ENCODE results near the gene TOMM6.
"Not testable (repeated sequence)": the region's sequence is repeated elsewhere in the genome, so short reads cannot be mapped to it uniquely, and the experiment has no call there.

TOMM6 gene

DNA sequence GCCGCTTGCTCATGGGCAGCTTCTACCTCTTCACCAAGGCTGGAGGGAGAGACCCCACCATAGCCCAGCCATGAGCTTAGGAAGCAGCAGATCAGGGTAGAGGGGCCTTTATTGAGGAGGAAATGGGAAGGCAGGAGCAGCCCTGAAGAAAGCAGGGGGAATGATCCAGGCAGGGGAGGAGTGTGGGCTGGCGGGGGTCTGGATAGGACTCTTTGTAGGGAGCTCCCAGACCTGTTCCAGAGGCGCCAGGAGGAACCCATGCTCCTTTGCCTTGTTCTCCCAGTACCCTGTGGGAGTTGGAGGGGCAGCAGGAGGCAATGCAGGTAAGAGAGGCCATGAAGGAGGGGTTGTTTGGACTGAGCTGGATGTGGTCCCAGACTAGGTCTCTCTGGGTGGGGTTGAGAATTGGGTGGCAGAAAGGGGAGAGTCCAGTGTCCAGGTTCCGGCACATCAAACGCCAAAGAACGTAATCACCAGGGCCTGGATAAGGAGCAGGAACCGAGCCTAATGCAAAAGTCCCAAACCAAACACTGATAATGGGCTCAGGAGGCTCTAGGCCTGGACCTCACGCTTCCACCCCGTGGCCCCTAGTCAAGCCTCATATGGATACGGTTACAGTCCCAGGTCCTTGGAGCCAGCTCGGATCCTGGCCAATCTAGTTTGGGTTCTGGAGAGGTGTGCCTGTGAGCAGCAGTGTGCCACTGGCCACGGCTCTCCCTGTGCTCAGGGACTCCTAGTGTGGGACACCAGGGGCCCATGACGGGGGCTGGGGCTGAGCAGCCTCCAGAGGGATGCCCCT is 28.2 kb upstream of the TOMM6 start:
- TF ChIP-seq POLR2AphosphoS5 (IDR thresholded peaks at IDR 0.05; ENCODE audit: low read depth, low read length) (no peak), TAF1 (IDR thresholded peaks at IDR 0.05; ENCODE audit: low read depth, low read length) (no peak), SPI1 (IDR thresholded peaks at IDR 0.05; ENCODE audit: low read depth, low read length) (no peak), POLR2A (IDR thresholded peaks at IDR 0.05; ENCODE audit: low read depth, low read length) (no peak), PAX5 (IDR thresholded peaks at IDR 0.05; ENCODE audit: insufficient read depth, low read length, severe bottlenecking) (no peak), POU2F2 (IDR thresholded peaks at IDR 0.05; ENCODE audit: low read depth, low read length) (no peak)
- DNase-seq (ENCODE audit: insufficient read length, low spot score) (no peak), FAIRE-seq (no peak)

DNA sequence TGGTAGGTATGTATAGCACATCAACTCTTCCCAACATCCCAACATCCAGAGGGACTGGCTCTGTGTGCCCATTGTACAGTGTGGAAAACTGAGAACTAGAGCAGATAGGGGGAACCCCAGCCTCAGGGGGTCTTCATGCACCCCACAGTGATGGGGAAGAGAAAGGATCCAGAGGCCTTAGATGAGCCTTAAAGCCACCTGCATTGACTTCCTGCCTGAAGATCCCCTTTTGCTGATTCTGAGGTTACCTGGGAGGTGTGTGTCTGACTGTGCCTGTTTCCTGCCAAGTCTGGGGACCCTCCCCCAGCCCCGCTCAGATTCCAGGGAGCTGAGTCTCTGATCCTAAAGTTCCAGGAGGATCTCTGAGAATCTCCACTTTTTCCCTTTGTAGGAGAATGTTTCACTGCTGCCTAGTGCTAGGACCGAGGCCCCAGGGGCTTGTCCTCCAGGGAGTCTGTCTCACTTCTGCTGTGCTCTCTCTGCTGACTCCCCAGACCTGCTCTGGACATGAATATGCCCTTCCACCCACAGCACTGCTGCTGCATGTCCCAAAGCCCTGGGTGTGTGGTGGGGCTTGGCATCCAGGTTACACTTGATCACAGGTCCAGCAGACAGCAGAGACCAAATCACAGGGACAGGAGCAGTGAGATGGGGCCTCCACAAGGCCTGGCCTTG is 27.5 kb upstream of the TOMM6 start:
- DNase-seq (ENCODE audit: insufficient read length, low spot score) (no peak), FAIRE-seq (no peak)
- TF ChIP-seq SPI1 (IDR thresholded peaks at IDR 0.05; ENCODE audit: low read depth, low read length) (no peak), POU2F2 (IDR thresholded peaks at IDR 0.05; ENCODE audit: low read depth, low read length) (no peak), POLR2A (IDR thresholded peaks at IDR 0.05; ENCODE audit: low read depth, low read length) (no peak), POLR2AphosphoS5 (IDR thresholded peaks at IDR 0.05; ENCODE audit: low read depth, low read length) (no peak), PAX5 (IDR thresholded peaks at IDR 0.05; ENCODE audit: insufficient read depth, low read length, severe bottlenecking) (no peak), TAF1 (IDR thresholded peaks at IDR 0.05; ENCODE audit: low read depth, low read length) (no peak)

DNA sequence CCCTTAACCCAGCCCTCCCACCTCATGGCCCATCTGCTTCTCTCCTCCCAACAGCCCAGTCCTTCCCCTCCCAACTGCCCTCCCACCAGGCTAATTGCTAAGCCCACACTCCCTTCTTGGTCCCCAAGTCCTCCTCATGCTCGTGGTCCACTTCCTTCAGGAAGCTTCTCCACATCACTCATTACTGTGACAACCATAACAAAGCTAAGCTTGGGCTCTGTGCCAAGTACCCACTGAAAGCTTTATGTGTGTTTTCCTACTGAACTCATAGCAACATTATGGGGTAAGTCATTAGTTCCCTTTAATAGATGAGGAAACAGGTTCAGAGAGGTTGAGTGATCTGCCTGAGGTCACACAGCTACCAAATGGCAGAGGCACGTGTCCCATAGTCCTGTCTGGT is 24.0 kb upstream of the TOMM6 start:
- no peak for FAIRE-seq
- no peak for DNase-seq (ENCODE audit: insufficient read length, low spot score)

DNA sequence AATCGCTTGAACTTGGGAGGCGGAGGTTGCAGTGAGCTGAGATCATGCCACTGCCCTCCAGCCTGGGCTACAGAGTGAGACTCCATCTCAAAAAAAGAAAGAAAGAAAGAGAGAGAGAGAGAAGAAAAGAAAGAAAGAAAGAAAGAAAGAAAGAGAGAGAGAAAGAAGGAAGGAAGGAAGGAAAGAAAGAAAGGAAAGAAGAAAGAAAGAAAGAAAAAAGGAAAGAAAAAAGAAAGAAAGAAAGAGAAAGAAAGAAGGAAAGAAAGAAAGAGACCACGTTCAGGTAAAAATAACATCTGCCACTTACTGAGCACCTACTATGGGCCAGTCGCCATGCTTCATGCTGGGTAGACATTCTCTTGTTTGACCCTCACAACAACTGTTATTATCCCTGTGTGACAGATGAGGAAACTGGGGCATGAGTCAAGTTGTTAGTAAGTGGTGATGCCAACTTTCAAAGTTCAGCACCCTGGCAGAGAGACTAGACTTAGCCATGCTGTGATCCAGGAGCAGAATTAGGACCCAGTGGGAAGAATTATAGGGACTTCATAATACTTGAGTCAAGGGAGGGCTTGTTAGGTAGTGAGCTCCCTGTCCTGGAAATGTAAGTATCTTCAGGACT is 21.3 kb upstream of the TOMM6 start:
- not testable (repeated sequence) for FAIRE-seq; DNase-seq (ENCODE audit: insufficient read length, low spot score)

More for the DNA sequence above, 24.0 kb upstream of the TOMM6 start:
- TF ChIP-seq TAF1 (IDR thresholded peaks at IDR 0.05; ENCODE audit: low read depth, low read length) (no peak), POLR2A (IDR thresholded peaks at IDR 0.05; ENCODE audit: low read depth, low read length) (no peak), POU2F2 (IDR thresholded peaks at IDR 0.05; ENCODE audit: low read depth, low read length) (no peak), PAX5 (IDR thresholded peaks at IDR 0.05; ENCODE audit: insufficient read depth, low read length, severe bottlenecking) (no peak), SPI1 (IDR thresholded peaks at IDR 0.05; ENCODE audit: low read depth, low read length) (no peak), POLR2AphosphoS5 (IDR thresholded peaks at IDR 0.05; ENCODE audit: low read depth, low read length) (no peak)

DNA sequence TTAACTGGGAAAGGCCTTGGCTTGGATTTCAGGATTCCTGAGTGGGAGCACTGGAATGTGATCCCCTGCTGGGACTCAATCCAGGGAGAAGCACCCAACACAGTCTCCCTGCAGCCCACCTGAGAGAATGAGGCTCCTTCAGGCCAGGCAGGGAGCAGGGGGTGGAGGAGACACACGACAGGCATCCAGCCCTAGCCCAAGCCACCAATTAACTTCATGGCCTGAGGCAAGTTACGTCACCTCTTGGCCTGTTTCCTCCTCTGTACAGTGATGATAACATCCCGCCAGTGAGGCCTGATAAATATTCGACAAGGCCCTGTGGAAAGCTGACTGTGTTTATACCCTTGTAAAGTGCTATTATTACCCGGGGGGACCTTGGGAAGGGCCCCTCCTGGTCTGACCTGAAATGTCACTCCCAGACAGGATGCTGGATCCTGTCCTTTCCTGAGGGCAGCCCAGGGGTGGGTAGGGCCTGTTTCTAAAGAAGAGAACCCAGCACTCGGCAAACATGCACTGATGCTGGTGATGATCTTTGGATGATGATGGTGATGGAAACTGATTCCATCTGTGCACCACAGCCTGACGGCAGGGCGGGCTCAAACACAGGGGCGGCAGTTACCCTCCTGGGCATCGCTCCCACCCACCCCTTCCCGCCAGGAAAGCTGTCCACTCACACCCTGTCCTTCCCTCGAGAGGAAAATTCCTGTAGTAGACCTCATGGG is 20.2 kb upstream of the TOMM6 start:
- DNase-seq (ENCODE audit: insufficient read length, low spot score) (no peak), FAIRE-seq (no peak)
- TF ChIP-seq PAX5 (IDR thresholded peaks at IDR 0.05; ENCODE audit: insufficient read depth, low read length, severe bottlenecking) (no peak), POLR2A (IDR thresholded peaks at IDR 0.05; ENCODE audit: low read depth, low read length) (no peak), POLR2AphosphoS5 (IDR thresholded peaks at IDR 0.05; ENCODE audit: low read depth, low read length) (no peak), SPI1 (IDR thresholded peaks at IDR 0.05; ENCODE audit: low read depth, low read length) (no peak)

DNA sequence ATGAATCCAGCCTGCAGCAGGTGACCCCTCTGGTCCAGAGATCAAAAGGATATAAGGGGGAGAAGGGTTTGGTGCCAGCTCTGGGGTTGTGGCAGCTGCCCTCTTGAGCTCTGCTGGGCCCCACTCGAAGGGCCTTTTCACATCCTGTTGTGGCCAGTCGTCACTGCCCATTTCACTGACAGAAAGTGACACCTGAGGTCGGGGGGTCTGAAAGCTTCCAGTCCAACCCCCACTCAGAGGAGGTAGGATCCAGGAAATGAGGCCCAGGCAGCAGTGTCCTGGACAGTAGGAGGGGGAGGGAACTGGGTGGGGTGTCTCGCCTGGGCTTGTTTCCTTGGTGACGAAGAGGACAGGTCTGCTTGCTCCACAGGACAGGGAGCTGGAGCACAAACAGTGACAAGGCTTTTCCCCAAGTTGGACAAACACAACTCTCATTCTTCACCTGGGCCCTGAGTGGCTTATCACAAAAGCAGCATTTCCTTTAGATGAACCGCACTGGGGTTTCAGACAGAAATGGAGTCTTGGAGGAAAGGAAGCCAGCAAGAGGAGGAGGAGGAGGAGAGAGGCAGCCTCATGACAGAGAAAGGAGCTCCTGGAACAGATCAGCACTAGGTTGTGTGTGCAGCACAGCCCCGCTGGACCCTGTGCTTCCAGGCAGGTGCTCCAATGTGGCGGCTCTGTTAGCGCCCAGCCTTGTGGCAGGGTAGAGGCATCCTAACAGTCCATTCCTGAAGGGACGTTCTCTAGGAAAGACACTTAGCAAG is 18.8 kb upstream of the TOMM6 start:
- TF ChIP-seq POU2F2 (IDR thresholded peaks at IDR 0.05; ENCODE audit: low read depth, low read length) = no peak
- no peak for FAIRE-seq
- no peak for DNase-seq (ENCODE audit: insufficient read length, low spot score)

DNA sequence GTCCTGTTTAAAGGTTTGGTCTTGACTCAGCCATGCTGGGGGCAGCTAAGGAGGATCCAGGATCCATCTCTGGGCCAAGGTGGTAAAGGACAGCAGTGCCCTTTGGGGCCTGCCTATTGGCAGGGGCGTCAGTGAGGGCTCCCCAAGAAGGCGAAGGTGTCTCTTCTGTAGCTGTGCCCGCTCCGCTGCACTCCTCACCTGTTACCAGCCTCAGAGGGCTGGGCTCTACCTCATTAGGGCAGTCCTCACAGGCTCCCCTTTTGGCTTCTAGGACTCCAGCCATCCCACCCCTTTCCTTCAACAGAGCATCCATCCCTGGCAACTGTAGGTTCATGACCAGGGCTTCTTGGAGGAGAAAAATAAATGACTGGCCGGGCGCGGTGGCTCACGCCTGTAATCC is 18.1 kb upstream of the TOMM6 start:
- DNase-seq (ENCODE audit: insufficient read length, low spot score) (no peak), FAIRE-seq (no peak)
- TF ChIP-seq POLR2A (IDR thresholded peaks at IDR 0.05; ENCODE audit: low read depth, low read length) (no peak), POLR2AphosphoS5 (IDR thresholded peaks at IDR 0.05; ENCODE audit: low read depth, low read length) (no peak), POU2F2 (IDR thresholded peaks at IDR 0.05; ENCODE audit: low read depth, low read length) (no peak), PAX5 (IDR thresholded peaks at IDR 0.05; ENCODE audit: insufficient read depth, low read length, severe bottlenecking) (no peak), TAF1 (IDR thresholded peaks at IDR 0.05; ENCODE audit: low read depth, low read length) (no peak), SPI1 (IDR thresholded peaks at IDR 0.05; ENCODE audit: low read depth, low read length) (no peak)

DNA sequence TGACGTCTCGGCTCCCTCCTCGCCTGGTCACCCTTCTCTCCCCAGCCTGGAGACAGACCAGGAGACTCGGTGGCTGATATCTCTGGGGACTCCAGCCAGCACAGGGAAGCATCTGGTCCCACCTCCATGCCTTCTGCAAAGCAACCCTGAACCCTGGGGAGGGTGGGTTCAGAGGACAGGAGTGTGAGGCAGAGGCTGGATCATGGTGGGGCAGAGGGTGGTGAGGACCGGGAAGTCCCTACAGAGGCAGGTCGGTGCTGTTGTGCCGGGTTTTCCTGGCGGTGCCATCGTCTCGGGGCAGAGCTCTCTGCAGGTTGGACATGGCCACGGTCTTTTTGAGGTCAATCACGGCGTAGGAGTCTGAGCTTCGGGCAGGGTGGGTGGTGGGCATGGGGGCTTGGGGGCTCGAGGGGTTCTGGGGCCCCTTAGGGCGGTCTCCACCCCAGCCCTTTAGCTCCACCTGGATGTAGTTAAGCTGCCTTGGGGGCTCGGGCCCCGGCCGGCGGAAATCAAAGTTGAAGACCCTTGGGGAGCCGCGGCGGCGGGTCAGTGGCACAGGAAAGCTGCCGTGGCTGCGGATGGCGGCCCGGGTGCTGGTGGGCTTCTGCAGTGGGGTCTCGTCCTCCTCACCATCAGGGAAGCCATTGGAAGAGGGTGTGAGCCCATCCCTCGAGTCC is 17.0 kb upstream of the TOMM6 start:
- no peak for DNase-seq (ENCODE audit: insufficient read length, low spot score)
- no peak for FAIRE-seq
- TF ChIP-seq SPI1 (IDR thresholded peaks at IDR 0.05; ENCODE audit: low read depth, low read length) (no peak), TAF1 (IDR thresholded peaks at IDR 0.05; ENCODE audit: low read depth, low read length) (no peak), POLR2AphosphoS5 (IDR thresholded peaks at IDR 0.05; ENCODE audit: low read depth, low read length) (no peak)

Data from GM12891 (cell line).